HG03575 (cell line): Measurements from ENCODE around the gene CAMTA1.

Experiments
- ATAC-seq: cut with Tn5 transposase; IDR thresholded peaks from one replicate; pipeline ENCODE4 v1.9.1; 2021; ENCODE audit not compliant: unreplicated experiment, insufficient number of reproducible peaks, low FRiP score; ENCODE audit errors: extremely low read depth

Gene CAMTA1

GRCh38 chr1:7063981-7064380 lies 278.7 kb downstream of the CAMTA1 start:
- no peak for ATAC-seq

DNA sequence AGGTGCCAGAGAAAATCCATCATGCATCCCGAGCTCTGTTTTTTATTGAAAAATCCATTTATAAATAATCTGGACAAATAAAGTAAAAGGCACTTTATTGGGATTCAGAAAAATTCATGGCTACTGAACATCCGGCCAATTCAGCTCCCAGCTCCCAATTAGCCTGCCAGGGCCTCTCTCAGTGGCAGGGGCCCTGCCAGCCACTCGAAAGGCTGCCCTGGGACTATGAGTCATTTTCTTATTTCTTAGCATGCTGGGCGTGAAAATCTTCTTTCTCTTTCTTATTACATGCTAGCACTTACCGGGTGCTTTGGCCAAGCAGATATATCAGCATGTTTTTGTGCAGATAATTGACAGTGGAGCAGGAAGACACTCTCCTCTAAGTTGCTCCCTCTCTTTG lies 283.3 kb downstream of the CAMTA1 start:
- ATAC-seq, result no peak

DNA sequence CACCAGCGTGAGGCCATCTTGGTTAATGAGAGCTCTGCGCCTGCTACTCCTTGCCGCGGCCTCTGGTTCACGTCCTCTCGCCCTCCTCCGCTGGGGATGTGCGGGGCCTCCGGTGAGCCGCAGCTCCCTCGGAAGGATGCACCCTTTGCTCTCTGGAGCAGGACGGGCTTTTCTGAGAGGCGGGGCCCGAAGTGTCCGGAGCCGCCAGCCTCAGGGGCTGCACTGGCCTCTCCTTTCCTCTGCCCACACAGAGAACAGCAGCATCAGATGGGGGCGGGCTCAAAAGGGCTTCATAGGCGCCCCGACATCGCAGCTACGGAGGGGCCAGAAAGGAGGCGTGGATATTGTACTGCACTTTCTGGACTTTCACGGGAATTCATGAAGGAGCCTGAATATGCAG lies 284.7 kb downstream of the CAMTA1 start:
- no peak for ATAC-seq

GRCh38 chr1:7070389-7071029 lies 285.3 kb downstream of the CAMTA1 start:
- ATAC-seq, result no peak

DNA sequence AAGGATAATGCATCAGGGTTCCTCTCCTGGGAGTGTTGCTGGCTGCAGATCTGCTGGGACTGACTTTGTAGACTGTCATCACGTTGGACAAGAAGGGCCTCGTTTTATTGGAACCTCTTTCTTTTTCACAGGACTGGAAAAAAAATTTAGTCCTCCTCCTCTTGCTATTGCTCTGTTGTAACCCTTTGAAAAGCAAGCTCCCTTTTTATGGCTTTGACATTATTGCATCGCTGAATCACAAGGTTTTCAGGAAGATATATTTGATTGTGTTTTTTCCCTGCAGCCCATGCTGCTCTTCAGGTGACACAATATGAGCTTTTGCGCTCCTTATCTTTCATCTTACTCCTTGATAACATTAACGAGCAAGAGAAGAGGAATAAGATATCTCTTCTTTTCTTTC lies 290.9 kb downstream of the CAMTA1 start:
- ATAC-seq, result no peak

GRCh38 chr1:7076572-7076971 lies 291.3 kb downstream of the CAMTA1 start:
- ATAC-seq, result no peak

DNA sequence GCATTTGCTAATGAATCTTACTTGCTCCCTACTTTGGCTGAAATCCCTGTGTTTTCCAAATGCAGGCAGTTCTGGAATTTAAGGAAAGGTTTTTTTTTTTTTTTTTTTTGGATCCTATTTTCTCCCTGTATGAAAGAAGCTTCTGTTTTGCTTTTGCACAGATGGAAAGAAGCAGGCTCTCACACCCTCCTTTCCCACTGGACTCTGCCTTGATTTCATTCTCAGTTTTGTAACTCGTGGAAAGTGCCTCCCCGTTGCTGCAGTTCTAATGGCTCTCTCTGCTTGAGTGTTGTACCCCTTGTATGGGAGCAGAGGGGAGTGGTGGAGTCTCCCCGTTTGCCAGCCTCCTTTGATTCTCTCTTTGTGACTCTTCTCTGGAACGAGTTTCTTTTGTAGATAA lies 291.9 kb downstream of the CAMTA1 start:
- ATAC-seq, result no peak

DNA sequence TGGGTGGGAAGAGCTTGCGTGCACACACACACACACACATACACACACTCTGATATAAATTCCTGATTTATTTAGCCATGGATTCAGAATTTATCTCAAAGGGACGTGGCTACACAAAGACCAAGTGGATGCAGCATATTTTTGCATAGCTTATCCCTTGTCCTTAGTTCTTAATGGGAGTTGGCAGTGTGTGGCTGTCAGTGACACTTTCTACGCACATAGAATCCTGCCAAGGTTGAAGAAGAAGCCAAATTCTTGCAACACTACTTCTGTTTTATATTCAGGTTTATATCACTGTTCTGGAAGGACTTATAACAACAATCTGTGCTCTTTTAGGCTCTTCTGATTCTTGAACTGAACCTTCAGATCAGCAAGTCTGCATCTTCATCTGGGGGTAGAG lies 292.7 kb downstream of the CAMTA1 start:
- ATAC-seq, result no peak

GRCh38 chr1:7079637-7080036 lies 294.4 kb downstream of the CAMTA1 start:
- ATAC-seq, result no peak

GRCh38 chr1:7084232-7084894 lies 299.1 kb downstream of the CAMTA1 start:
- ATAC-seq, result no peak

GRCh38 chr1:7085521-7085920 lies 300.3 kb downstream of the CAMTA1 start:
- no peak for ATAC-seq

DNA sequence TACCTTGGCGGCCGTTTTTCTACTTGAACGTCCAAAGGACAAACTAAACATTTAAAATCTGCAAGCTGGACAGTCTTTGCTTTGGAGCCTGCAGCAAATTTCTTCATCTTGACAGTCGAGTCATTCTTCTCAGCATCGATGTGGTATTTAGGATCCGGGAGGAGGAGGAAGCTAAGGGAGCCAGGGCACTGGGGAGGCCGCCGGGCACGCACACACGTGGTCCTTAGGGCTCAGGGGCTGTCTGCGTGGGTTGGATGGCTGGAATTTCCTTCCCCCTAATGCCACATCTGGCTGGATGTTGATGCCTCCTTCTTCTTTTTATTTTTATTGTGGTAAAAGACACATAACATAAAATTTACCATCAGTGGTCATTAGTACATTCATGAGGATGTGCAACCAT lies 300.9 kb downstream of the CAMTA1 start:
- ATAC-seq, result no peak

DNA sequence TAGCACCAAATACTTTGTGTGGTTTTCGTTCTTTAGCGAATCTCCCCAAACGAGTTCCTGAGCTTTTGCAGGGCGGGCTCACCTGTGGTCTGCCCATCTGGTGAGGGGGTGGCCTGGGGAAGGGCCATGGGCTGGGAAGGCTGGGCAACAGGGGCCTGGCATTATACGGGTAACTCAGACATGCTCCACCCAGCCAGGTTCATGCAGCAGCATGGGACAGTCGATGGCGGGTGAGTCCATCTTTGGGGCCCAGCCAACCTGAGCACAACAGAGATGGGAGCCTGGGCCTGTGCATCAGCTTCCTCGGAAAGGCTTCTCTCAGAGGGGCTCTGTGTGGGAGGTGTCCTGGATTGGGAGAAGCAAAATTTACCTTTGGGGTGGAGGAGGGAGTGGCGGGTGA lies 302.6 kb downstream of the CAMTA1 start:
- ATAC-seq, result no peak

- no peak for ATAC-seq
Measured at GRCh38 chr1:7089497-7089896, 304.2 kb downstream of the CAMTA1 start.

GRCh38 chr1:7093297-7093696 lies 308.0 kb downstream of the CAMTA1 start:
- no peak for ATAC-seq

DNA sequence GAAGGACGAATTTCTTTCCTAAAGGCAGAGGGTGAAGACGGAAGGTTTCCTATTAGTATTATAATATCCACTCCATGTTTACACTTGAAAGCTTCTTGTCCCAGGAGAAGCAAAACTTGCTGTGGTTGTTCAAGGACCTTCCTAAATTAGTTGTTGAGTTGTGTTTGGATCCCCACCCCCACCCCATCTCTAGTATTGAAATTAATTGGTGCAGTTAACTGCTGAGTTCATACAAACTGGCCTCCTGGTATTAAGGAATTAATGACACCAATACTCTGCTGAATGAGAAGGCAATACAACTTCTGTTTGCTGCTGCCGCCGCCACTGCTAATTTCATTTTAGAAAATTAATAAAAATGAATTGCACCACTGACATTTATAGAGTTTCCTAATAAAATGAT lies 308.8 kb downstream of the CAMTA1 start:
- no peak for ATAC-seq

GRCh38 chr1:7094509-7094908 lies 309.3 kb downstream of the CAMTA1 start:
- ATAC-seq, result no peak

- ATAC-seq, result no peak
Measured at GRCh38 chr1:7095343-7095964, 310.2 kb downstream of the CAMTA1 start.

DNA sequence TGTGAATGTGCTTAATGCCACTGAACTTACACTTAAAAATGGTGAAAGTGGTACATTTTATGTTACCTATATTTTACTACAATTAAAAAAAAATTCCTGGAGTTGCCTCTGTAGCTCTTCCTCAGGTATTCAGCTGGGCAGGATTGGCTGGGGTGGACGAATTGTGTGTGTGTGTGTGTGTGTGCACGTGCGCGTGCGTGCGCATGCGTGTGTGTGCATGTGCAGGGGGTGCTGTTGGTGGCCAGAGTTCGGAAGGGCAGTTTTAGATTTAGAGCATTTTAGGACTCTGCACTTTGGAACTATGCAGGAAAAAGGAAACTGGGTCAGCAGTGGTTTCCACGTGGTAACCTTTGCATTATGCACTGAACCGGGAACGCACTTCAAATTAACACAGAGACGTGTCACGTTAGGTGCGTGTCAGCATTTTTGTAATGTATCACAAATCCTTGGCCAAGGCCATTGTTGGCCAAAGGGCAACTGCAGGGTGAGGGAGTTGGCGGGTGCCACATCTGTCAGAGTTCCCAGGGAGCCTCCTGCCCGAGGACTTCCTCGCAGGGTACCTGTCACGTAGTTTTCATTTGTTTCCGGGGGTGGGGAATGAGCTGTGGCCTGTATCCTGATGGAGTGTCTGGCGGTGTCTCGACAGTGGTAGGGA lies 312.8 kb downstream of the CAMTA1 start:
- ATAC-seq, result no peak

GRCh38 chr1:7098641-7099040 lies 313.4 kb downstream of the CAMTA1 start:
- ATAC-seq, result no peak
